CD4-positive, alpha-beta T cell (primary cell): Measurements from ENCODE around the gene TNP1. TPM values are rescaled to one million over a fixed set of nuclear protein-coding genes. Genes with fewer than 3 reads are reported as not detected.

Source experiments
- ATAC-seq: fragments of 200-7000 bp; cut with Tn5 transposase; one replicate; pipeline ENCODE4 v1.10.0; 2022; ENCODE audit warnings: mild to moderate bottlenecking; ENCODE audit not compliant: poor library complexity
- CTCF ChIA-PET: fragments of 350-600 bp; sonication (Branson Sonifier 250); formaldehyde crosslinking; loops from one replicate; lab custom pipeline; 2021; ENCODE audit warnings: antibody characterized with exemption, inconsistent platforms; lab: Charles Lee
- POLR2A ChIA-PET: fragments of 350-600 bp; sonication (Branson Sonifier 250); formaldehyde crosslinking; loops from one replicate; lab custom pipeline; 2021; ENCODE audit warnings: antibody characterized with exemption, inconsistent platforms; lab: Charles Lee
- DNase-seq, 14 experiments: peaks; one replicate each; pipeline ENCODE4 v3.0.0-alpha.2; 2013 to 2020; ENCODE audit warnings: mixed read lengths in 2 of 14
- H3K27ac ChIP-seq, 2 donors: one replicate each; pipeline versions ENCODE4 v1.5.1 to v1.7.0; 2013; ENCODE audit warnings: low read length in 2 of 2, low read depth in 1 of 2, mild to moderate bottlenecking in 1 of 2
- H3K27me3 ChIP-seq, 2 experiments: 1 replicate in 1 of 2; 2 replicates in 1 of 2; pipeline versions ENCODE4 v1.6.1 to v1.7.0; 2013; ENCODE audit warnings: low read length in 2 of 2, control low read depth in 1 of 2, mild to moderate bottlenecking in 1 of 2, moderate library complexity in 1 of 2; ENCODE audit not compliant: insufficient read depth in 2 of 2, control insufficient read depth in 1 of 2
- H3K36me3 ChIP-seq: one replicate; pipeline ENCODE4 v1.6.1; 2013; ENCODE audit warnings: low read length, control low read depth; ENCODE audit not compliant: insufficient read depth
- H3K4me1 ChIP-seq: one replicate; pipeline ENCODE4 v1.6.1; 2013; ENCODE audit warnings: low read length, control low read depth; ENCODE audit not compliant: insufficient read depth
- H3K4me3 ChIP-seq: one replicate; pipeline ENCODE4 v1.5.1; 2013; ENCODE audit warnings: mild to moderate bottlenecking, low read length, moderate library complexity
- H3K9me3 ChIP-seq, 2 experiments: 1 replicate in 1 of 2; 2 replicates in 1 of 2; pipeline versions ENCODE4 v1.6.1 to v1.7.0; 2013; ENCODE audit warnings: low read length in 2 of 2, mild to moderate bottlenecking in 2 of 2, control low read depth in 1 of 2, moderate library complexity in 1 of 2; ENCODE audit not compliant: control insufficient read depth in 1 of 2, insufficient read depth in 1 of 2
- H3K27ac Mint-ChIP-seq: one replicate; pipeline ENCODE4 v1.8.0; 2020; ENCODE audit warnings: mixed read lengths
- H3K27me3 Mint-ChIP-seq: one replicate; pipeline ENCODE4 v1.8.0; 2021; ENCODE audit warnings: mixed read lengths
- H3K36me3 Mint-ChIP-seq: one replicate; pipeline ENCODE4 v1.8.0; 2021; ENCODE audit warnings: low read depth, mixed read lengths
- H3K4me1 Mint-ChIP-seq: one replicate; pipeline ENCODE4 v1.8.0; 2021; ENCODE audit warnings: low read depth, mixed read lengths
- H3K4me3 Mint-ChIP-seq: one replicate; pipeline ENCODE4 v1.8.0; 2020; ENCODE audit warnings: mild to moderate bottlenecking, mixed read lengths
- H3K9me3 Mint-ChIP-seq: one replicate; pipeline ENCODE4 v1.8.0; 2020; ENCODE audit warnings: mixed read lengths
- CTCF ChIP-seq: fragments of 200-600 bp; IDR thresholded peaks from one replicate; pipeline ENCODE4 v1.8.0; 2022; ENCODE audit warnings: antibody characterized with exemption, mild to moderate bottlenecking
- intact Hi-C, 2 experiments: fragments of 100-400 bp; cut with DNase I in 1 of 2; cut with micrococcal nuclease in 1 of 2; formaldehyde crosslinking; loops; one replicate each; pipeline versions ENCODE4 v1.15.1 to v1.9.0; 2023 to 2025; cut with DNase I, micrococcal nuclease
- total RNA-seq, 174 experiments: library from RNA in 2 of 174; stranded (reverse) in 2 of 174; gene quantifications; one replicate each; pipeline ENCODE4 v1.2.3 and lab custom pipeline; 2021 to 2026

TNP1 gene
- total RNA-seq, 2 experiments from 2014 or later: not detected

GRCh38 chr2:216904974-216905373, 45.1 kb upstream of the TNP1 start:
- peaks cover 0 to 4% of the 10 kb centered on the region in 2 experiments for H3K27me3 ChIP-seq
- ATAC-seq: no peak
- no peaks in the 10 kb centered on the region for H3K4me1 ChIP-seq
- Mint-ChIP-seq H3K27ac (no peak overlapping the region), H3K9me3 (peaks cover 12% of the 10 kb centered on the region), H3K4me3 (no peak overlapping the region), H3K27me3 (peaks cover 6% of the 10 kb centered on the region), H3K4me1 (no peaks in the 10 kb centered on the region), H3K36me3 (no peaks in the 10 kb centered on the region)
- POLR2A ChIA-PET: no interaction called here
- no peak overlapping the region for H3K4me3 ChIP-seq
- intact Hi-C loops: no loop called here
- H3K9me3 ChIP-seq: peaks cover 9 to 18% of the 10 kb centered on the region in 2 experiments
- CTCF ChIA-PET: no interaction called here
- DNase-seq: no peak
- H3K36me3 ChIP-seq: no peaks in the 10 kb centered on the region
- TF ChIP-seq CTCF: no peak
- H3K27ac ChIP-seq: no peak overlapping the region

- Histone ChIP-seq H3K27me3 (peaks cover 0 to 4% of the 10 kb centered on the region in 2 experiments), H3K4me1 (no peaks in the 10 kb centered on the region), H3K4me3 (no peak overlapping the region), H3K9me3 (peaks cover 9 to 18% of the 10 kb centered on the region in 2 experiments), H3K36me3 (no peaks in the 10 kb centered on the region), H3K27ac (no peak overlapping the region)
- ATAC-seq (no peak), DNase-seq (no peak)
- intact Hi-C loops: no loop called here
- POLR2A ChIA-PET: no interaction called here
- H3K9me3 Mint-ChIP-seq: peaks cover 14% of the 10 kb centered on the region
- CTCF ChIA-PET: no interaction called here
- H3K4me3 Mint-ChIP-seq: no peak overlapping the region
- peaks cover 8% of the 10 kb centered on the region for H3K27me3 Mint-ChIP-seq
- no peaks in the 10 kb centered on the region for H3K36me3 Mint-ChIP-seq
- no peaks in the 10 kb centered on the region for H3K4me1 Mint-ChIP-seq
- H3K27ac Mint-ChIP-seq: no peak overlapping the region
- TF ChIP-seq CTCF: no peak
Observed at GRCh38 chr2:216904554-216904953, 44.7 kb upstream of the TNP1 start.

GRCh38 chr2:216903470-216903869, 43.6 kb upstream of the TNP1 start:
- no peak for DNase-seq
- CTCF ChIA-PET: no interaction called here
- Histone ChIP-seq H3K36me3 (no peaks in the 10 kb centered on the region), H3K27ac (no peak overlapping the region), H3K4me3 (no peak overlapping the region), H3K9me3 (peaks cover 9 to 18% of the 10 kb centered on the region in 2 experiments), H3K27me3 (peaks cover 0 to 4% of the 10 kb centered on the region in 2 experiments), H3K4me1 (no peaks in the 10 kb centered on the region)
- Mint-ChIP-seq H3K27me3 (peaks cover 8% of the 10 kb centered on the region), H3K4me3 (no peak overlapping the region), H3K4me1 (no peaks in the 10 kb centered on the region), H3K9me3 (peaks cover 14% of the 10 kb centered on the region), H3K27ac (no peak overlapping the region), H3K36me3 (no peaks in the 10 kb centered on the region)
- intact Hi-C loops: no loop called here
- no peak for ATAC-seq
- POLR2A ChIA-PET: no interaction called here
- TF ChIP-seq CTCF: no peak
